H1 (cell line): ENCODE results near the gene SLX4IP. TPM values are rescaled to one million over a fixed set of nuclear protein-coding genes. Genes with fewer than 3 reads are reported as not detected.

ENCODE experiments used
- CTCF ChIA-PET: fragments of 300-600 bp; sonication (Branson Sonifier 250); formaldehyde crosslinking; loops from one replicate; lab custom pipeline; 2021; ENCODE audit not compliant: partially characterized antibody; lab: Charles Lee
- POLR2A ChIA-PET: fragments of 300-600 bp; sonication (Branson Sonifier 250); formaldehyde crosslinking; loops from one replicate; lab custom pipeline; 2021; ENCODE audit warnings: inconsistent platforms; ENCODE audit not compliant: partially characterized antibody; lab: Charles Lee
- DNase-seq, 2 experiments: peaks; one replicate each; pipeline versions ENCODE4 v3.0.0 to v3.0.0-alpha.2; 2010 to 2022; ENCODE audit warnings: low spot score in 2 of 2, low read depth in 1 of 2, mixed read lengths in 1 of 2
- FAIRE-seq: peaks from 2 replicates; lab custom pipeline; 2011; peaks lifted over from hg19 to GRCh38; lab: Jason Lieb, UNC
- H2AFZ ChIP-seq: 2 replicates; pipeline ENCODE4 v1.8.1; 2012; ENCODE audit warnings: low read length, inconsistent platforms
- H2AK5ac ChIP-seq: 2 replicates; pipeline ENCODE4 v1.6.1; 2013; ENCODE audit warnings: low read depth, low read length
- H2BK120ac ChIP-seq: replicated peaks from 2 replicates; pipeline ENCODE3; 2013; ENCODE audit warnings: low read depth, low read length, inconsistent platforms
- H2BK12ac ChIP-seq: 2 replicates; pipeline ENCODE4 v1.6.1; 2013; ENCODE audit warnings: low read depth, low read length
- H2BK15ac ChIP-seq: 2 replicates; pipeline ENCODE4 v1.6.1; 2013; ENCODE audit warnings: low read length
- H2BK20ac ChIP-seq: 2 replicates; pipeline ENCODE4 v1.6.1; 2013; ENCODE audit warnings: low read length
- H2BK5ac ChIP-seq: 2 replicates; pipeline ENCODE4 v1.6.1; 2013; ENCODE audit warnings: low read depth, low read length
- H3K14ac ChIP-seq: 2 replicates; pipeline ENCODE4 v1.6.1; 2013; ENCODE audit warnings: inconsistent platforms; ENCODE audit not compliant: insufficient read length
- H3K18ac ChIP-seq: 2 replicates; pipeline ENCODE4 v1.6.1; 2013; ENCODE audit warnings: low read length; ENCODE audit errors: extremely low read depth
- H3K23ac ChIP-seq: 2 replicates; pipeline ENCODE4 v1.6.1; 2013; ENCODE audit warnings: inconsistent platforms; ENCODE audit not compliant: insufficient read length
- H3K23me2 ChIP-seq: 2 replicates; pipeline ENCODE4 v1.6.1; 2013; ENCODE audit warnings: low read depth, low read length
- H3K27ac ChIP-seq: 2 replicates; pipeline ENCODE4 v1.6.1; 2011; ENCODE audit warnings: low read depth, low read length, inconsistent platforms
- H3K27me3 ChIP-seq, 4 experiments: replicated peaks in 1 of 4; 1 replicate in 1 of 4; 2 replicates in 3 of 4; pipeline versions ENCODE4 v1.6.1 to v1.8.1; 2011 to 2013; ENCODE audit warnings: low read length in 3 of 4, mild to moderate bottlenecking in 3 of 4, inconsistent platforms in 2 of 4, mixed read lengths in 2 of 4, moderate library complexity in 1 of 4; ENCODE audit not compliant: control insufficient read depth in 3 of 4, insufficient read depth in 3 of 4; ENCODE audit errors: extremely low read depth in 1 of 4
- H3K36me3 ChIP-seq, 4 experiments: 2 replicates each; pipeline versions ENCODE4 v1.6.1 to v1.8.1; 2011 to 2013; ENCODE audit warnings: mild to moderate bottlenecking in 4 of 4, low read length in 3 of 4, moderate library complexity in 2 of 4, control low read depth in 1 of 4, inconsistent platforms in 1 of 4; ENCODE audit not compliant: insufficient read depth in 4 of 4, control insufficient read depth in 2 of 4
- H3K4ac ChIP-seq: replicated peaks from 2 replicates; pipeline ENCODE3; 2013; ENCODE audit warnings: low read length, low read depth, mixed read lengths, inconsistent platforms; ENCODE audit not compliant: insufficient read length
- H3K4me1 ChIP-seq, 4 experiments: replicated peaks in 1 of 4; 1 replicate in 1 of 4; 2 replicates in 3 of 4; pipeline versions ENCODE4 v1.6.1 to v1.8.1; 2011 to 2013; ENCODE audit warnings: low read length in 3 of 4, inconsistent platforms in 2 of 4, mixed read lengths in 1 of 4; ENCODE audit not compliant: insufficient read depth in 4 of 4, control insufficient read depth in 3 of 4
- H3K4me2 ChIP-seq, 2 experiments: 2 replicates each; pipeline versions ENCODE4 v1.6.1 to v1.8.1; 2011 to 2013; ENCODE audit warnings: low read depth in 2 of 2, low read length in 2 of 2, control low read depth in 1 of 2, inconsistent platforms in 1 of 2, mild to moderate bottlenecking in 1 of 2; ENCODE audit not compliant: insufficient read depth in 1 of 2
- H3K4me3 ChIP-seq, 4 experiments: fragments of 200-600, 300-600 bp in 1 of 4; sonication (generic), shearing (Covaris generic), sonication (Bioruptor Twin) in 1 of 4; 2 replicates each; pipeline versions ENCODE4 v1.5.1 to v1.8.1; 2011 to 2016; ENCODE audit warnings: low read length in 4 of 4, low read depth in 3 of 4, control low read depth in 2 of 4, inconsistent platforms in 2 of 4, mild to moderate bottlenecking in 2 of 4, mixed read lengths in 1 of 4, moderate library complexity in 1 of 4; ENCODE audit not compliant: insufficient read depth in 2 of 4; ENCODE audit errors: extremely low read depth in 1 of 4
- H3K56ac ChIP-seq: replicated peaks from 2 replicates; pipeline ENCODE3; 2013; ENCODE audit warnings: low read depth, mild to moderate bottlenecking, mixed read lengths, low read length, inconsistent platforms; ENCODE audit not compliant: insufficient read length
- H3K79me1 ChIP-seq: 2 replicates; pipeline ENCODE4 v1.6.1; 2013; ENCODE audit warnings: low read depth, low read length, control low read depth
- H3K79me2 ChIP-seq, 2 experiments: 2 replicates each; pipeline versions ENCODE4 v1.6.1 to v1.8.1; 2012 to 2013; ENCODE audit warnings: low read length in 2 of 2, mild to moderate bottlenecking in 2 of 2, inconsistent platforms in 1 of 2; ENCODE audit not compliant: insufficient read depth in 2 of 2, control insufficient read depth in 1 of 2
- H3K9ac ChIP-seq, 4 experiments: replicated peaks in 1 of 4; 1 replicate in 1 of 4; 2 replicates in 3 of 4; pipeline versions ENCODE4 v1.6.1 to v1.8.1; 2011 to 2013; ENCODE audit warnings: low read depth in 3 of 4, low read length in 3 of 4, control low read depth in 2 of 4, mild to moderate bottlenecking in 2 of 4, moderate library complexity in 2 of 4, inconsistent platforms in 1 of 4; ENCODE audit errors: extremely low read depth in 1 of 4
- H3K9me3 ChIP-seq, 2 experiments: 2 replicates each; pipeline versions ENCODE4 v1.6.1 to v1.8.1; 2012 to 2013; ENCODE audit warnings: mild to moderate bottlenecking in 2 of 2, moderate library complexity in 2 of 2, control low read depth in 1 of 2, inconsistent platforms in 1 of 2, low read depth in 1 of 2, low read length in 1 of 2, mixed read lengths in 1 of 2; ENCODE audit not compliant: insufficient read depth in 2 of 2
- H4K20me1 ChIP-seq, 2 experiments: replicated peaks in 1 of 2; 2 replicates each; pipeline versions ENCODE3 to v1.8.1; 2011 to 2013; ENCODE audit warnings: inconsistent platforms in 2 of 2, low read length in 2 of 2, mild to moderate bottlenecking in 1 of 2; ENCODE audit not compliant: insufficient read depth in 2 of 2, control insufficient read depth in 1 of 2
- H4K5ac ChIP-seq: 2 replicates; pipeline ENCODE4 v1.6.1; 2013; ENCODE audit warnings: low read length, low read depth, mixed read lengths, inconsistent platforms; ENCODE audit not compliant: insufficient read length
- H4K8ac ChIP-seq: 2 replicates; pipeline ENCODE4 v1.8.0; 2013; ENCODE audit warnings: mild to moderate bottlenecking, moderate library complexity, low read length, inconsistent platforms; ENCODE audit not compliant: insufficient read depth; ENCODE audit errors: extremely low read depth
- H4K91ac ChIP-seq: replicated peaks from 2 replicates; pipeline ENCODE3; 2013; ENCODE audit warnings: low read length, mixed read lengths, inconsistent platforms; ENCODE audit not compliant: insufficient read length
- TEAD4 ChIP-seq: IDR thresholded peaks from 2 replicates; pipeline ENCODE4 v1.6.1; 2012; ENCODE audit warnings: low read depth, low read length, inconsistent platforms, mixed read lengths
- WGBS, 2 experiments: shearing (Covaris generic) in 1 of 2; methylation state at CpG; one replicate each; pipeline versions ENCODE4 v1.1.6 to v1.1.7; 2013 to 2015; ENCODE audit warnings: low lambda C conversion rate in 2 of 2, mixed read lengths in 2 of 2, inconsistent platforms in 1 of 2, low coverage in 1 of 2, missing lambda C conversion rate in 1 of 2; ENCODE audit not compliant: insufficient replicate concordance in 2 of 2, insufficient coverage in 1 of 2, insufficient read length in 1 of 2; ENCODE audit errors: extremely low coverage in 1 of 2, missing lambda C conversion rate in 1 of 2; 5-methylcytosine and 5-hydroxymethylcytosine counted together
- polyA plus RNA-seq, 7 experiments: library from polyadenylated mRNA; depleted of rRNA in 3 of 7; stranded (reverse) in 5 of 7; unstranded in 2 of 7; fragments of >200 nt in 5 of 7; fragments of 200-250 nt in 2 of 7; gene quantifications; 1 replicate in 5 of 7; 2 replicates in 1 of 7; 4 replicates in 1 of 7; pipeline versions ENCODE4 v1.2.1 to v1.2.3, GENCODE V29; 2011 to 2013; ENCODE audit warnings: missing spikeins in 2 of 7, mixed read lengths in 2 of 7
- total RNA-seq: library from RNA; stranded (reverse); fragmentation: NEBNext Ultra II Directional; extraction: Animal tissue kit (Norgen Biotek cat#: 25700); gene quantifications from 2 replicates; pipeline ENCODE4 v1.2.1, GENCODE V29; 2021
- TF ChIP-seq, protein P1 (sequence below): IDR thresholded peaks from 2 replicates; pipeline ENCODE4 v1.6.1; 2012; ENCODE audit warnings: inconsistent platforms

SLX4IP gene
- total and polyA plus RNA-seq, 2 of the 8 experiments (the other 6 are each of a cell fraction or from before 2014, with no cell fraction given): 2.4 to 8.7 TPM

DNA sequence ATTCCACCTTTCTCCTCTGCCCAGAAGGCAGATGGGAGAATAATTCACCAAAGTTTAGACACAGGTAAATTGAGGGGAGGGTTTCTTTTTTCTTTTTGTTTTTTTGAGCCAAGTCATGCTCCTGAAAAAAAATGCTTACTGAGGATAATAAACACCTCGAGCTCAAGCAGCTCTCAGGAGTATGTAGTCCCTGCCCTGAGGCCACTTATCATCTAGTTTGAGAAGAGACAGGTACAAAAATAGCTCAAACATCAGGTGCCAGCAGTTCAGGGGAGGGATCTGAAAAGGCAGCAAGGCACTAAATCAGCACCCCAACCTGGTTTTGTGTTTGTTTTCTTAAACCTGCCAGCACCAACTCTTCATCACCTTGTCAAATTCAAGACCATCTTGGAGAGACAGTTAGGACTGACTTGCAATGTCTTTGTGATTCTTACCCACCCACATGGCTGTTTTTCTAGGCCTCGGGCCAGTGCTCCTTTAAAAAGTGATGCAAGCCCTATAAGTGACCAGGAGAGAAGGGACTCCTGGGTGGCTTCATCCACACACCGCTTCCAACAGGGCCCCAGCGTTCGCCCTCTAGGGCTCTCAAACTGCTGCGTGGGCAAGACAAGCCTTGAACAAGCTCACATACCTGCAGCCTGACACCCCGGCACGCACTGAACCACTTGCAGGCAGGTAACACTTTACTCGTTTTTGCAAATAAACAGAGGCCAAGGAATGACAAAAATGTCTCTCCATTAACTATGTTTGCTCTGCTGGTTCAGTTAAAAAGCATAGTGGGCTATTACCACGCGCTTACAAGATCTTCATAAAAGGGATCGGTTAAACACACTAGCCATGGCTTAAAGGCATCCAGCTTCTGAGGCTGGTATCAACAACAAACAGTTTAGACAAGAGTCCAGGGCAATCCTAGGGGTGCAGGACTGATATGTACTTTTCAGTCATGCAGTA is 224.8 kb downstream of the SLX4IP start:
- H3K27me3 ChIP-seq: no peaks in the 10 kb centered on the region
- H2BK12ac ChIP-seq: peak overlapping the region; percentile 94; the same call in 1 of the 2 replicates
- no peaks in the 10 kb centered on the region for H3K23me2 ChIP-seq
- no peak overlapping the region; the same call in 1 of the 2 replicates for H3K18ac ChIP-seq
- H2BK15ac ChIP-seq: no peak overlapping the region; the same call in 1 of the 2 replicates
- peak overlapping the region; percentile 9 for H4K5ac ChIP-seq
- H3K56ac ChIP-seq: no peak overlapping the region
- H3K23ac ChIP-seq: no peak overlapping the region
- WGBS, 2 experiments: 64% methylated on average over 12 of the region's 12 CpGs; no CpG with 5 or more reads in 1 of the 2 experiments
- no peak overlapping the region for H3K27ac ChIP-seq
- no peak overlapping the region for H3K4ac ChIP-seq
- H3K36me3 ChIP-seq: peaks cover 13 to 77% (median 35%) of the 10 kb centered on the region in 4 experiments
- H3K4me1 ChIP-seq: peaks cover 19 to 43% (median 29%) of the 10 kb centered on the region in 4 experiments
- no peaks in the 10 kb centered on the region for H3K9me3 ChIP-seq
- H2AFZ ChIP-seq: no peak overlapping the region
- peaks cover 6 to 32% of the 10 kb centered on the region in 2 experiments for H4K20me1 ChIP-seq
- no peak overlapping the region for H4K91ac ChIP-seq
- H3K14ac ChIP-seq: no peak overlapping the region
- no peak overlapping the region for H2BK20ac ChIP-seq
- H3K79me2 ChIP-seq: peaks cover 12 to 78% of the 10 kb centered on the region in 2 experiments
- peak overlapping the region; percentile 29; the same call in 1 of the 2 replicates for H4K8ac ChIP-seq
- DNase-seq (no peak), FAIRE-seq (no peak)
- H3K4me3 ChIP-seq: no peak overlapping the region
- peak overlapping the region; percentile 94; the same call in 1 of the 2 replicates for H2AK5ac ChIP-seq
- H2BK120ac ChIP-seq: no peak overlapping the region
- peak overlapping the region; percentile 68 for H2BK5ac ChIP-seq
- ChIA-PET CTCF (interaction anchor here (1.0 to 2.1 kb wide), 7 partner anchors 12 to 883 kb away, joined by 3 to 14 read pairs (median 4); no protein-coding TSS in a partner anchor), POLR2A (interaction anchor here (0.8 to 1.7 kb wide), 5 partner anchors 10 to 312 kb away, joined by 3 to 8 read pairs (median 4); partner anchors contain the start of gene JAG1)
- TF ChIP-seq, protein P1, sequence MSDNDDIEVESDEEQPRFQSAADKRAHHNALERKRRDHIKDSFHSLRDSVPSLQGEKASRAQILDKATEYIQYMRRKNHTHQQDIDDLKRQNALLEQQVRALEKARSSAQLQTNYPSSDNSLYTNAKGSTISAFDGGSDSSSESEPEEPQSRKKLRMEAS: no peak
- 0 out of 2 replicates have a peak, but pooled peaks have one; percentile 22 for TF ChIP-seq TEAD4
- TF ChIP-seq, all 59 proteins: peak for 1
- Histone ChIP-seq H3K79me1 (peaks cover 28% of the 10 kb centered on the region), H3K4me2 (peak overlapping the region; percentile 12 to 62; a peak in 3 of 4 replicates), H3K9ac (no peak overlapping the region)
